Astrocyte (in vitro differentiated cells and primary cell): ENCODE data around the gene TSHZ1. TPM values are rescaled to one million over a fixed set of nuclear protein-coding genes. Genes with fewer than 3 reads are reported as not detected.

ENCODE experiments used
- DNase-seq: peaks from one replicate; pipeline ENCODE4 v3.0.0-alpha.2; 2010; ENCODE audit warnings: low read depth
- FAIRE-seq: peaks from 2 replicates; lab custom pipeline; 2011; peaks lifted over from hg19 to GRCh38; lab: Jason Lieb, UNC
- H2AFZ ChIP-seq: 2 replicates; pipeline ENCODE4 v1.6.0; 2012; ENCODE audit warnings: low read depth, low read length, inconsistent platforms
- H3K27ac ChIP-seq: 2 replicates; pipeline ENCODE4 v1.5.1; 2011; ENCODE audit warnings: low read depth, low read length, inconsistent platforms
- H3K27me3 ChIP-seq: 2 replicates; pipeline ENCODE4 v1.6.0; 2011; ENCODE audit warnings: low read length, inconsistent platforms; ENCODE audit not compliant: insufficient read depth
- H3K36me3 ChIP-seq: 2 replicates; pipeline ENCODE4 v1.5.1; 2011; ENCODE audit warnings: low read length, inconsistent platforms; ENCODE audit not compliant: insufficient read depth
- H3K4me1 ChIP-seq: 2 replicates; pipeline ENCODE4 v1.5.1; 2011; ENCODE audit warnings: low read length, inconsistent platforms; ENCODE audit not compliant: insufficient read depth
- H3K4me2 ChIP-seq: 2 replicates; pipeline ENCODE4 v1.6.0; 2012; ENCODE audit warnings: low read length, inconsistent platforms
- H3K4me3 ChIP-seq: 2 replicates; pipeline ENCODE4 v1.5.1; 2011; ENCODE audit warnings: low read depth, mild to moderate bottlenecking, low read length, inconsistent platforms; ENCODE audit not compliant: insufficient read depth
- H3K79me2 ChIP-seq: 2 replicates; pipeline ENCODE4 v1.6.0; 2012; ENCODE audit warnings: mild to moderate bottlenecking, low read length, inconsistent platforms; ENCODE audit not compliant: insufficient read depth
- H3K9ac ChIP-seq: 2 replicates; pipeline ENCODE4 v1.6.0; 2012; ENCODE audit warnings: mild to moderate bottlenecking, low read length, inconsistent platforms
- H3K9me3 ChIP-seq: 2 replicates; pipeline ENCODE4 v1.5.1; 2012; ENCODE audit warnings: low read depth, mild to moderate bottlenecking, low read length, inconsistent platforms; ENCODE audit not compliant: insufficient read depth
- H4K20me1 ChIP-seq: 2 replicates; pipeline ENCODE4 v1.6.0; 2012; ENCODE audit warnings: low read length, inconsistent platforms; ENCODE audit not compliant: insufficient read depth
- H3K27ac Mint-ChIP-seq: one replicate; pipeline ENCODE4 v1.8.0; 2021; ENCODE audit warnings: mild to moderate bottlenecking, mixed read lengths; ENCODE audit not compliant: unreplicated experiment
- H3K27me3 Mint-ChIP-seq: one replicate; pipeline ENCODE4 v1.8.0; 2021; ENCODE audit warnings: low read depth, mixed read lengths; ENCODE audit not compliant: unreplicated experiment
- H3K36me3 Mint-ChIP-seq: one replicate; pipeline ENCODE4 v1.8.0; 2021; ENCODE audit warnings: low read depth, mixed read lengths; ENCODE audit not compliant: unreplicated experiment
- H3K4me1 Mint-ChIP-seq: one replicate; pipeline ENCODE4 v1.8.0; 2021; ENCODE audit warnings: low read depth, mixed read lengths; ENCODE audit not compliant: unreplicated experiment
- H3K4me3 Mint-ChIP-seq: one replicate; pipeline ENCODE4 v1.8.0; 2021; ENCODE audit warnings: mild to moderate bottlenecking, moderate library complexity, mixed read lengths; ENCODE audit not compliant: unreplicated experiment
- H3K9me3 Mint-ChIP-seq: one replicate; pipeline ENCODE4 v1.8.0; 2021; ENCODE audit warnings: mild to moderate bottlenecking, mixed read lengths; ENCODE audit not compliant: unreplicated experiment
- EZH2 ChIP-seq: IDR thresholded peaks from 2 replicates; pipeline ENCODE4 v1.6.1; 2012; ENCODE audit warnings: mild to moderate bottlenecking, low read length, inconsistent platforms; ENCODE audit not compliant: insufficient read depth
- total RNA-seq: library from RNA; stranded (reverse); gene quantifications from 2 replicates; pipeline ENCODE4 v1.2.1, GENCODE V29; 2021
- TF ChIP-seq, protein P1 (sequence below): IDR thresholded peaks from 2 replicates; pipeline ENCODE4 v1.5.1; 2011; ENCODE audit warnings: low read depth, mild to moderate bottlenecking, inconsistent platforms, low read length, moderate library complexity; ENCODE audit not compliant: insufficient read depth

Gene TSHZ1
- total RNA-seq, 1 donor from 2014 or later: 2.9 TPM

- Histone ChIP-seq H3K36me3 (no peaks in the 10 kb centered on the region), H3K4me1 (no peaks in the 10 kb centered on the region), H4K20me1 (peaks cover 3% of the 10 kb centered on the region), H3K27me3 (no peaks in the 10 kb centered on the region), H3K4me2 (no peak overlapping the region), H3K4me3 (no peak overlapping the region), H3K9ac (no peak overlapping the region), H3K27ac (no peak overlapping the region), H2AFZ (no peak overlapping the region), H3K79me2 (peaks cover 7% of the 10 kb centered on the region), H3K9me3 (no peaks in the 10 kb centered on the region)
- Mint-ChIP-seq H3K27ac (no peak overlapping the region), H3K9me3 (no peaks in the 10 kb centered on the region), H3K4me3 (no peak overlapping the region), H3K4me1 (peaks cover 1% of the 10 kb centered on the region), H3K36me3 (no peaks in the 10 kb centered on the region), H3K27me3 (no peaks in the 10 kb centered on the region)
- FAIRE-seq (no peak), DNase-seq (no peak)
- TF ChIP-seq, protein P1, sequence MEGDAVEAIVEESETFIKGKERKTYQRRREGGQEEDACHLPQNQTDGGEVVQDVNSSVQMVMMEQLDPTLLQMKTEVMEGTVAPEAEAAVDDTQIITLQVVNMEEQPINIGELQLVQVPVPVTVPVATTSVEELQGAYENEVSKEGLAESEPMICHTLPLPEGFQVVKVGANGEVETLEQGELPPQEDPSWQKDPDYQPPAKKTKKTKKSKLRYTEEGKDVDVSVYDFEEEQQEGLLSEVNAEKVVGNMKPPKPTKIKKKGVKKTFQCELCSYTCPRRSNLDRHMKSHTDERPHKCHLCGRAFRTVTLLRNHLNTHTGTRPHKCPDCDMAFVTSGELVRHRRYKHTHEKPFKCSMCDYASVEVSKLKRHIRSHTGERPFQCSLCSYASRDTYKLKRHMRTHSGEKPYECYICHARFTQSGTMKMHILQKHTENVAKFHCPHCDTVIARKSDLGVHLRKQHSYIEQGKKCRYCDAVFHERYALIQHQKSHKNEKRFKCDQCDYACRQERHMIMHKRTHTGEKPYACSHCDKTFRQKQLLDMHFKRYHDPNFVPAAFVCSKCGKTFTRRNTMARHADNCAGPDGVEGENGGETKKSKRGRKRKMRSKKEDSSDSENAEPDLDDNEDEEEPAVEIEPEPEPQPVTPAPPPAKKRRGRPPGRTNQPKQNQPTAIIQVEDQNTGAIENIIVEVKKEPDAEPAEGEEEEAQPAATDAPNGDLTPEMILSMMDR: no peak
- no peak for TF ChIP-seq EZH2
Observed at GRCh38 chr18:75256376-75256775, 45.8 kb downstream of the TSHZ1 start.

- no peaks in the 10 kb centered on the region for H3K9me3 ChIP-seq
- DNase-seq (no peak), FAIRE-seq (no peak)
- no peaks in the 10 kb centered on the region for H3K27me3 ChIP-seq
- H3K4me3 ChIP-seq: no peak overlapping the region
- no peaks in the 10 kb centered on the region for H3K36me3 Mint-ChIP-seq
- TF ChIP-seq, protein P1: no peak
- no peak for TF ChIP-seq EZH2
- no peak overlapping the region for H2AFZ ChIP-seq
- H3K79me2 ChIP-seq: peaks cover 7% of the 10 kb centered on the region
- H3K4me1 ChIP-seq: no peaks in the 10 kb centered on the region
- no peak overlapping the region for H3K27ac ChIP-seq
- H3K27ac Mint-ChIP-seq: no peak overlapping the region
- no peak overlapping the region for H3K4me3 Mint-ChIP-seq
- peaks cover under 1% of the 10 kb centered on the region for H3K27me3 Mint-ChIP-seq
- peaks cover 3% of the 10 kb centered on the region for H4K20me1 ChIP-seq
- peaks cover 1% of the 10 kb centered on the region for H3K4me1 Mint-ChIP-seq
- H3K36me3 ChIP-seq: no peaks in the 10 kb centered on the region
- H3K4me2 ChIP-seq: no peak overlapping the region
- H3K9me3 Mint-ChIP-seq: no peaks in the 10 kb centered on the region
- H3K9ac ChIP-seq: no peak overlapping the region
Observed at GRCh38 chr18:75257605-75258004, 47.0 kb downstream of the TSHZ1 start.

GRCh38 chr18:75261430-75262223 lies 51.0 kb downstream of the TSHZ1 start:
- peaks cover 3% of the 10 kb centered on the region for H4K20me1 ChIP-seq
- no peak overlapping the region for H3K27ac Mint-ChIP-seq
- FAIRE-seq (no peak), DNase-seq (no peak)
- H2AFZ ChIP-seq: no peak overlapping the region
- no peaks in the 10 kb centered on the region for H3K4me1 ChIP-seq
- H3K9ac ChIP-seq: no peak overlapping the region
- H3K79me2 ChIP-seq: peaks cover 3% of the 10 kb centered on the region
- no peaks in the 10 kb centered on the region for H3K4me1 Mint-ChIP-seq
- no peaks in the 10 kb centered on the region for H3K9me3 Mint-ChIP-seq
- H3K9me3 ChIP-seq: no peaks in the 10 kb centered on the region
- TF ChIP-seq, protein P1: no peak
- no peak for TF ChIP-seq EZH2
- H3K4me3 ChIP-seq: no peak overlapping the region
- H3K4me2 ChIP-seq: no peak overlapping the region
- no peak overlapping the region for H3K27ac ChIP-seq
- no peak overlapping the region for H3K4me3 Mint-ChIP-seq
- no peaks in the 10 kb centered on the region for H3K36me3 ChIP-seq
- peaks cover 3% of the 10 kb centered on the region for H3K27me3 Mint-ChIP-seq
- H3K27me3 ChIP-seq: no peaks in the 10 kb centered on the region
- no peaks in the 10 kb centered on the region for H3K36me3 Mint-ChIP-seq
